ENCODE measurements around the gene PCYT2.
"Not testable (repeated sequence)": the region's sequence is repeated elsewhere in the genome, so short reads cannot be mapped to it uniquely, and the experiment has no call there.

PCYT2 gene

GRCh38 chr17:81955058-81955681, 44.0 kb upstream of the PCYT2 start:
- Histone ChIP-seq H3K27ac (no peak overlapping the region), H3K4me3 (no peak overlapping the region), H3K9ac (no peak overlapping the region), H3K9me3 (no peaks in the 10 kb centered on the region), H3K27me3 (peaks cover 37% of the 10 kb centered on the region), H3K4me1 (peaks cover 20% of the 10 kb centered on the region), H3K4me2 (no peak overlapping the region), H4K20me1 (peaks cover 3% of the 10 kb centered on the region), H3K36me3 (no peaks in the 10 kb centered on the region)
- no peak for TF ChIP-seq Cebpa-rat (IDR thresholded peaks at IDR 0.05)

DNA sequence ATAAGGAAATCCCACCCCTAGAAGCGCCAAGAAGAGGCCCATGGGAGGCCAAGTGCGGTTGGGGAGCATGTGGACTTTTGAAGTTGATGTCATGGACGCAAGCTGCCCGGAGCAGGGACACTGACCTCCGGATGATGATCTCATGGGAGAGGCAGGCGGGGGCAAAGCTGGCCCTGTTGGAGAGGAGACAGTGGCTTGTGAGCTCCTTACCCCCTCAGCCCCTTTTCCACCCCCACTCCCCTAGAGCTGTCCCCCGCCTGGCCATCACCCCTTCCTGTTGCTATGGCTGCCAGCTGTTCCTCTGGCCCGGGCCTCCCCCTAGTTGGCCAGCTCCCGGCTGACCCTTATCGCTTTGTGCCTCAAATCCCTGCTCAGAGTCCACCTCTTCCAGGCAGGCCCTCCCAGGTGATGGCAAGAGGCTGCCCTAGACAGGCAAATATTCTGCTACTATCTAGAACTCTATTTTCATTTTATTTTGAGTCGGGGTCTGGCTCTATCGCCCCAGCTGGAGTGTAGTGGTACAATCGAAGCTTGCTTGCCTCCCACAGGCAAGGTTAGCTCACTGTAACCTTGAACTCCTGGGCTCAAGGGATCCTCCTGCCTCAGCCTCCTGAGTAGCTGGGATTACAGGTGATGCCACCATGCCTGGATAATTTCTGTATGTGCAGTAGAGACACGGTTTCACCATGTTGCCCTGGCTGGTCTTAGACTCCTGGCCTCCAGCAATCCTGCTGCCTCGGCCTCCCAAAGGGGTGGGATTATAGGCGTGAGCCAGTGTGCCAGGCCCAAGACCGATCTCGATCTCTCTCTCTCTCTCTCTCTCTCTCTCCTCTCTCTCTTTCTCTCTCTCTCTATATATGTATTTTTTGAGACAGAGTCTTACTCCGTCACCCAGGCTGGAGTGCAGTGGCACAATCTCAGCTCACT, 43.2 kb upstream of the PCYT2 start:
- Histone ChIP-seq H3K4me1 (peaks cover 13% of the 10 kb centered on the region), H3K36me3 (no peaks in the 10 kb centered on the region), H3K27me3 (peaks cover 29% of the 10 kb centered on the region), H4K20me1 (no peaks in the 10 kb centered on the region), H3K4me3 (no peak overlapping the region), H3K27ac (no peak overlapping the region), H3K9me3 (no peaks in the 10 kb centered on the region), H3K9ac (no peak overlapping the region), H3K4me2 (no peak overlapping the region)
- no peak for TF ChIP-seq Cebpa-rat (IDR thresholded peaks at IDR 0.05)

GRCh38 chr17:81953443-81953842, 42.2 kb upstream of the PCYT2 start:
- H3K9ac ChIP-seq, H3K27ac ChIP-seq, H3K4me3 ChIP-seq: not testable (repeated sequence)

GRCh38 chr17:81952792-81953228, 41.6 kb upstream of the PCYT2 start:
- peak overlapping the region; percentile 22 for H3K4me2 ChIP-seq
- H3K9ac ChIP-seq: no peak overlapping the region
- no peaks in the 10 kb centered on the region for H4K20me1 ChIP-seq
- peaks cover 14% of the 10 kb centered on the region for H3K27me3 ChIP-seq
- no peaks in the 10 kb centered on the region for H3K36me3 ChIP-seq
- no peak overlapping the region for H3K27ac ChIP-seq
- no peak overlapping the region for H3K4me3 ChIP-seq
- no peak for TF ChIP-seq Cebpa-rat (IDR thresholded peaks at IDR 0.05)
- peaks cover 13% of the 10 kb centered on the region for H3K4me1 ChIP-seq
- H3K9me3 ChIP-seq: no peaks in the 10 kb centered on the region

More at GRCh38 chr17:81953443-81953842, 42.2 kb upstream of the PCYT2 start:
- not testable (repeated sequence) for H3K9me3 ChIP-seq, H3K36me3 ChIP-seq, H4K20me1 ChIP-seq, H3K4me2 ChIP-seq
- Histone ChIP-seq H3K27me3 (peaks cover 20% of the 10 kb centered on the region), H3K4me1 (peaks cover 10% of the 10 kb centered on the region)

DNA sequence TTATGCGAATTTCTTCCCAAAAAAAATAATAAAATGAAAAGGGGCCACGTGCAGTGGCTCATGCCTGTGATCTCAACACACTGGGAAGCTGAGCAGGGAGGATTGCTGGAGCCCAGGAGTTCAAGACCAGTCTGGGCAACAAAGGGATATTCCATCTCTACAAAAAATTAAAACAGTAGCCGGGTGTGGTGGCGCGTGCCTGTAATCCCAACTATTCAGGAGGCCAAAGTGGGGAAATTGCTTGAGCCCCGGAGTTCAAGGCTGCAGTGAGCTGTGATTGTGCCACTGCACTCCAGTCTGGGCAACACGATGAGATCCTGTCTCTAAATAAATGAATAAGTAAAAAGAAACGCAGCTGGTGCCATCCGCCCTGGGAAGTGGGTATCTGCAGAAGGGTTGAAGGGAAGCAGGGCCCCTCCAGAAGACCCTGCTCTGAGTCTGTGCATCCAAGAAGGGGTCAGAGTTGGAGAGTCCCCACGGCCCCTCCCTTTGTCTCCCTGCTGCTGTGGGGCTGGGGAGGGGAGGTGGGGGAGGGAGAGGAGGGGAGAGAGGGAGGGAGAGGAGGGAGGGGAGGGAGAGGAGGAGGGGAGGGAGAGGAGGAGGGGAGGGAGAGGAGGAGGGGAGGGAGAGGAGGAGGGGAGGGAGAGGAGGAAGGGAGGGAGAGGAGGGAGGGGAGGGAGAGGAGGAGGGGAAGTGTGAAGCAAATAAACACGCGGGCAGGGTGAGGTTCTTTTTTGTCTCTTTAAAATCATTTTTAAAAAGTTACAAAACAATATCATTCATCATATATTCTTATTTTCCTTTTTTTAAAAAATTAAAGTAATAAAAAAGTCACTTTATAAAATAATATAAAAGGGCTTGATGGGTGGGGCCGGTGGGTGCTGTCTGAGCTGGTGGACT, 40.8 kb upstream of the PCYT2 start:
- no peak overlapping the region for H3K9ac ChIP-seq
- peak overlapping the region; percentile 22; the same call in 1 of the 2 replicates for H3K4me2 ChIP-seq
- TF ChIP-seq Cebpa-rat (IDR thresholded peaks at IDR 0.05): no peak
- no peaks in the 10 kb centered on the region for H3K9me3 ChIP-seq
- no peaks in the 10 kb centered on the region for H4K20me1 ChIP-seq
- peaks cover 13% of the 10 kb centered on the region for H3K4me1 ChIP-seq
- H3K36me3 ChIP-seq: no peaks in the 10 kb centered on the region
- H3K4me3 ChIP-seq: no peak overlapping the region
- no peak overlapping the region for H3K27ac ChIP-seq
- peaks cover 6% of the 10 kb centered on the region for H3K27me3 ChIP-seq

DNA sequence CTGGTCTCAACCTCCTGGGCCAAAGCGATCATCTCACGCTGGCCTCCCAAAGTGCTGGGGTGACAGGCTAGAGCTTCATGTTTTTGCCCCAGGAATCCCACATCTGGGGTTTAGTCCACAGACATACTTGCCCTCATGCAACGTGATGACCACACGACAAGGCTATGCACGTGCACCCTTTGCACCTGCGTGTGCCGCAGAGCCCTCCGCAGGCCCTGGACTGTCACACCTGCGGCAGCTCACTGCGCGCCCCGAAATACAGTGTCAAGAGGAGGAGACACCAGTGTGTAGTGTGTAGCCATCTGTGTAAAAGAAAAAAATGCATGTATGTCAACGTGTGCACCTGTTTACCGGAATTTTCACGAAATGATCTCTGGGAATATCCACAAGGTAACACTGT, 39.3 kb upstream of the PCYT2 start:
- no peaks in the 10 kb centered on the region for H4K20me1 ChIP-seq

DNA sequence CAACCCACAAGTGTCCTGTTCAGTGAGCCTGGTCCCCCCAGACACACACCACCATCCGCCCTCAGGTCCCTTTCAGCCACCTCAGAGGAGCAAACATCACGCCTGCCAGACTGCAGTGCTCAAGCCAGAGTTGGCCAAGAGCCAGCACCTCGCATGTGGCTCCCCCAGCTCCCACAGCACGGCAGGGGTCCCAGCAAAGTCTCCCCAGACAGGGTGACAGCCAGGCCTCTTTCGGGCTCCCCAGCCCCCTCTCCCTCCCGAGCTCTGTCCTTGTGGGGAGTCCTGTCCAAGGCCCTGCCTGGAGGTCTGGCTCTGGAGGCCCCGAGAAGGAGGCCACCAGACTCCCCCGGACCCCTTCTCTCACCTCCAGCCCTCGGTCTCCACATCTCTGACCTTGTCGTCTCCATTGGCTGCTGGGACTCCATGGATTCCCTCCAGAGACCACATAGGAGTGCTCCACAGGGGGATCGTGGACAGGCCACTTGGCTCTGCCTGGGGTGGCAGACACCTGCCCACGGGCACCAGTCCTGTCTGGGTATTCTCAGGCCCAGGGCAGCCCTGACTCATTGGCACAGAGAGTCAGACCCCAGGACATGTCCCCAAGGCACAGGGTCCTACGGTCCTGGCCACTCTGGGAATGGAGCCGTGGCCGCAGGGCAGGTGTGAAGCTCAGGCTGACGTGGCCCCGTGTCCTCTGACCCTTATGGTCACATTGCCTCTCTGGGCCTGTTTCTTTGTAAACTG, 37.6 kb upstream of the PCYT2 start:
- H3K9ac ChIP-seq: no peak overlapping the region
- H4K20me1 ChIP-seq: no peaks in the 10 kb centered on the region
- no peak for TF ChIP-seq Cebpa-rat (IDR thresholded peaks at IDR 0.05)
- no peaks in the 10 kb centered on the region for H3K36me3 ChIP-seq
- H3K27ac ChIP-seq: no peak overlapping the region
- H3K4me1 ChIP-seq: peaks cover 25% of the 10 kb centered on the region
- H3K9me3 ChIP-seq: no peaks in the 10 kb centered on the region
- H3K4me3 ChIP-seq: no peak overlapping the region
- no peak overlapping the region; the same call in 1 of the 2 replicates for H3K4me2 ChIP-seq
- no peaks in the 10 kb centered on the region for H3K27me3 ChIP-seq

More for the DNA sequence above, 39.3 kb upstream of the PCYT2 start:
- no peak for TF ChIP-seq Cebpa-rat (IDR thresholded peaks at IDR 0.05)
- no peaks in the 10 kb centered on the region for H3K27me3 ChIP-seq
- H3K27ac ChIP-seq: no peak overlapping the region
- H3K36me3 ChIP-seq: no peaks in the 10 kb centered on the region
- H3K4me2 ChIP-seq: no peak overlapping the region
- no peak overlapping the region for H3K9ac ChIP-seq
- H3K4me3 ChIP-seq: no peak overlapping the region
- H3K4me1 ChIP-seq: peaks cover 13% of the 10 kb centered on the region
- H3K9me3 ChIP-seq: no peaks in the 10 kb centered on the region

DNA sequence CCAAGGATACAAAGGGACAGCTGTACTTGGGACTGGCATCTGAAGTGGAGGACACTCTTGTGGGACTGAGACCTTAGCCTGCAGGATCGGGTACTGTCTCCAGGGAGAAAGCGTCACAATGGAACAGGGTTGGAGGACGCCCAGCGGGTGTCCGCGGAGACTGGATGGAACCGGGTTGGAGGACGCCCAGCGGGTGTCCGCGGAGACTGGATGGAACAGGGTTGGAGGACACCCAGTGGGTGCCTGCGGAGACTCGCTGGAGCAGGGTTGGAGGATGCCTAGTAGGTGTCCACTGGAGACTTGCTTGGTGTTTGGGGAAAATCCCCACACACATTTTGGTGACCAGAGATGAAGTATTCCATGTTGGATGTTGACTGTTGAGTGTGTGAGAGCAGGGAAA, 36.0 kb upstream of the PCYT2 start, which contains the start of gene MYADML2:
TSS of gene MYADML2 (minus strand) at position 45 of the 400 bp plus-strand sequence. CDS start 5,492 bp downstream, outside the sequence.
- Histone ChIP-seq H3K4me1 (peaks cover 33% of the 10 kb centered on the region), H4K20me1 (no peaks in the 10 kb centered on the region), H3K9ac (no peak within 1 kb of the TSS), H3K27me3 (no peaks in the 10 kb centered on the region), H3K4me3 (no peak within 1 kb of the TSS), H3K27ac (no peak within 1 kb of the TSS), H3K4me2 (no peak within 1 kb of the TSS), H3K9me3 (no peaks in the 10 kb centered on the region), H3K36me3 (no peaks in the 10 kb centered on the region)
- no peak for TF ChIP-seq Cebpa-rat (IDR thresholded peaks at IDR 0.05)

- no peaks in the 10 kb centered on the region for H3K36me3 ChIP-seq
- no peak overlapping the region for H3K4me2 ChIP-seq
- H3K27me3 ChIP-seq: no peaks in the 10 kb centered on the region
- H4K20me1 ChIP-seq: no peaks in the 10 kb centered on the region
- no peak for TF ChIP-seq Cebpa-rat (IDR thresholded peaks at IDR 0.05)
- H3K9ac ChIP-seq: no peak overlapping the region
- peaks cover 57% of the 10 kb centered on the region for H3K4me1 ChIP-seq
- no peak overlapping the region for H3K4me3 ChIP-seq
- no peaks in the 10 kb centered on the region for H3K9me3 ChIP-seq
- no peak overlapping the region for H3K27ac ChIP-seq
These were observed 33.7 kb upstream of the PCYT2 start for GRCh38 chr17:81944858-81945257.
